Measurements from ENCODE around the gene SLC36A3. TPM values are rescaled to one million over a fixed set of nuclear protein-coding genes. Genes with fewer than 3 reads are reported as not detected.

The SLC36A3 gene
- total and polyA plus RNA-seq, 11 donors: not detected

- H3K36me3 ChIP-seq: no peaks in the 10 kb centered on the region
- DNase-seq: no peak
- TF ChIP-seq CTCF (IDR thresholded peaks at IDR 0.05) (no peak), POLR2A (IDR thresholded peaks at IDR 0.05) (no peak)
- 85 to 91% (median 88%) methylated on average over 2 of the region's 2 CpGs for WGBS, 4 donors
- no peaks in the 10 kb centered on the region for H3K27me3 ChIP-seq
- peaks cover 0 to 21% (median 9%) of the 10 kb centered on the region in 12 donors for H3K4me1 ChIP-seq
- no peak for ATAC-seq
- H3K9me3 ChIP-seq: no peaks in the 10 kb centered on the region
- no peak overlapping the region for H3K27ac ChIP-seq
- H3K4me3 ChIP-seq: no peak overlapping the region
- intact Hi-C loops (cut with DNase I): loop anchor here in 2 of 10 donors (5.0 to 10.0 kb wide), 2 partner anchors 64 to 172 kb away; no protein-coding TSS in a partner anchor
Observed at GRCh38 chr5:151228986-151229385, 74.6 kb downstream of the SLC36A3 start.

- Histone ChIP-seq H3K4me1 (peaks cover 0 to 19% (median 10%) of the 10 kb centered on the region in 12 donors), H3K36me3 (no peaks in the 10 kb centered on the region), H3K4me3 (no peak overlapping the region), H3K9me3 (no peaks in the 10 kb centered on the region), H3K27ac (no peak overlapping the region), H3K27me3 (no peaks in the 10 kb centered on the region)
- WGBS, 4 donors: 55 to 94% (median 64%) methylated on average over 5 to 6 of the region's 6 CpGs
- no peak for DNase-seq
- intact Hi-C loops (cut with DNase I): loop anchor here in 2 of 10 donors (5.0 to 10.0 kb wide), 2 partner anchors 63 to 171 kb away; no protein-coding TSS in a partner anchor
- ATAC-seq: no peak
- TF ChIP-seq POLR2A (IDR thresholded peaks at IDR 0.05) (no peak), CTCF (IDR thresholded peaks at IDR 0.05) (no peak)
Observed at GRCh38 chr5:151227918-151228447, 75.6 kb downstream of the SLC36A3 start.

Other genes with a start within 250 kb of the SLC36A3 start
- gene TNIP1, start 222.7 kb downstream of the SLC36A3 start, total RNA-seq: 100 to 1,000 TPM in 8 of 9 donors, 10 to 100 TPM in 1; 86.0 to 180 (median 122) TPM
- 10 to 100 TPM; 97.1 to 97.6 TPM for gene TNIP1, start 222.7 kb downstream of the SLC36A3 start, polyA plus RNA-seq
- gene ANXA6, start 146.0 kb downstream of the SLC36A3 start, total RNA-seq: 100 to 1,000 TPM; 179 to 287 (median 220) TPM
- 100 to 1,000 TPM; 171 to 202 TPM for gene ANXA6, start 146.0 kb downstream of the SLC36A3 start, polyA plus RNA-seq
- gene CCDC69, start 79.7 kb downstream of the SLC36A3 start, total RNA-seq: 100 to 1,000 TPM in 7 of 9 donors, 10 to 100 TPM in 2; 82.5 to 207 (median 119) TPM
- 100 to 1,000 TPM in 1 of 2 donors, 10 to 100 TPM in 1; 92.9 to 245 TPM for gene CCDC69, start 79.7 kb downstream of the SLC36A3 start, polyA plus RNA-seq
- gene GM2A, start 50.6 kb downstream of the SLC36A3 start, total RNA-seq: 10 to 100 TPM; 27.5 to 71.4 (median 40.1) TPM
- gene GM2A, start 50.6 kb downstream of the SLC36A3 start, polyA plus RNA-seq: 10 to 100 TPM; 22.8 to 31.6 TPM
- under 1 TPM in 3 of 9 donors, not detected in 6; 0.10 to 0.25 (median 0.14) TPM for gene SLC36A2, start 43.8 kb upstream of the SLC36A3 start, total RNA-seq
- under 1 TPM; 0.03 to 0.15 TPM for gene SLC36A2, start 43.8 kb upstream of the SLC36A3 start, polyA plus RNA-seq
- gene SLC36A1, start 143.8 kb upstream of the SLC36A3 start, total RNA-seq: 10 to 100 TPM in 1 of 9 donors, 1 to 10 TPM in 8; 1.7 to 18.8 (median 2.8) TPM
- 1 to 10 TPM; 1.2 to 2.8 TPM for gene SLC36A1, start 143.8 kb upstream of the SLC36A3 start, polyA plus RNA-seq

Data from heart left ventricle (tissue), 16 donors.